Endothelial cell of umbilical vein (primary cell): Measurements from ENCODE around the gene TBCC.

Experiments
- EZH2 ChIP-seq: IDR thresholded peaks from 2 replicates; pipeline ENCODE4 v1.6.1; 2012; ENCODE audit warnings: borderline replicate concordance, low read depth, mild to moderate bottlenecking, moderate library complexity, low read length, inconsistent platforms; ENCODE audit not compliant: severe bottlenecking
- JUN ChIP-seq: IDR thresholded peaks from 2 replicates; pipeline ENCODE4 v1.6.1; 2011; ENCODE audit warnings: borderline replicate concordance, low read depth; ENCODE audit not compliant: insufficient read length, insufficient read depth
- MYC ChIP-seq: IDR thresholded peaks from one replicate; pipeline ENCODE4 v1.6.1; 2011; ENCODE audit warnings: mild to moderate bottlenecking, low read depth, low read length
- POLR2A ChIP-seq: IDR thresholded peaks from 2 replicates; pipeline ENCODE4 v1.6.1; 2012; ENCODE audit warnings: low read depth, mild to moderate bottlenecking, control low read depth, low read length
- POLR2AphosphoS5 ChIP-seq: IDR thresholded peaks from 2 replicates; pipeline ENCODE4 v1.6.1; 2012; ENCODE audit warnings: low read depth, mild to moderate bottlenecking, control low read depth, low read length, moderate library complexity; ENCODE audit not compliant: insufficient read depth
- TF ChIP-seq, protein P1 (sequence below), 2 donors: IDR thresholded peaks; 1 replicate in 1 of 2; 2 replicates in 1 of 2; pipeline ENCODE4 v1.5.1; 2011; ENCODE audit warnings: low read length in 2 of 2, mild to moderate bottlenecking in 2 of 2, moderate library complexity in 2 of 2, control low read depth in 1 of 2, inconsistent platforms in 1 of 2, low read depth in 1 of 2; ENCODE audit not compliant: insufficient read depth in 1 of 2; ENCODE audit errors: extremely low read depth in 1 of 2
- TF ChIP-seq, protein P2 (sequence below): IDR thresholded peaks from 2 replicates; pipeline ENCODE4 v1.6.1; 2011; ENCODE audit not compliant: insufficient read depth, insufficient read length

DNA sequence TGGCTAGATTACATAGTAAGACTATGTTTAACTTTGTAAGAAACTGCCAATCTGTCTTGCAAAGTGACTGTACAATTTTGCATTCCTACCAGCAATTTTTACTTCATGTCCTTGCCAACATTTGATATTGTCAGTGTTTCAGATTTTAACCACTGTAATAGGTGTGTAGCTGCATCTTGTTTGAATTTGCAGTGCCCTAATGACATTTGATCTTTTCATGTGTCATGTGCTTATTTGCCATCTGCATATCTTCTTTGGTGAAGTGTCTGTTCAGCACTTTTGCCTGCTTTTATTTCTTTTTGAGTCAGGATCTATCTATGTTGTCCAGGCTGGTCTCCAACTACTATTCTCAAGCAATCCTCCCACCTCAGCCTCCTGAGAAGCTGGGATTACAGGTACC is 21.1 kb downstream of the TBCC start:
- no peak for TF ChIP-seq POLR2A
- TF ChIP-seq, protein P1, sequence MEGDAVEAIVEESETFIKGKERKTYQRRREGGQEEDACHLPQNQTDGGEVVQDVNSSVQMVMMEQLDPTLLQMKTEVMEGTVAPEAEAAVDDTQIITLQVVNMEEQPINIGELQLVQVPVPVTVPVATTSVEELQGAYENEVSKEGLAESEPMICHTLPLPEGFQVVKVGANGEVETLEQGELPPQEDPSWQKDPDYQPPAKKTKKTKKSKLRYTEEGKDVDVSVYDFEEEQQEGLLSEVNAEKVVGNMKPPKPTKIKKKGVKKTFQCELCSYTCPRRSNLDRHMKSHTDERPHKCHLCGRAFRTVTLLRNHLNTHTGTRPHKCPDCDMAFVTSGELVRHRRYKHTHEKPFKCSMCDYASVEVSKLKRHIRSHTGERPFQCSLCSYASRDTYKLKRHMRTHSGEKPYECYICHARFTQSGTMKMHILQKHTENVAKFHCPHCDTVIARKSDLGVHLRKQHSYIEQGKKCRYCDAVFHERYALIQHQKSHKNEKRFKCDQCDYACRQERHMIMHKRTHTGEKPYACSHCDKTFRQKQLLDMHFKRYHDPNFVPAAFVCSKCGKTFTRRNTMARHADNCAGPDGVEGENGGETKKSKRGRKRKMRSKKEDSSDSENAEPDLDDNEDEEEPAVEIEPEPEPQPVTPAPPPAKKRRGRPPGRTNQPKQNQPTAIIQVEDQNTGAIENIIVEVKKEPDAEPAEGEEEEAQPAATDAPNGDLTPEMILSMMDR (IDR thresholded peaks at IDR 0.05; ENCODE audit: extremely low read depth in 1 of 2, insufficient read depth in 1 of 2, low read depth in 1 of 2, low read length in 2 of 2), result no peak
- TF ChIP-seq, protein P2, sequence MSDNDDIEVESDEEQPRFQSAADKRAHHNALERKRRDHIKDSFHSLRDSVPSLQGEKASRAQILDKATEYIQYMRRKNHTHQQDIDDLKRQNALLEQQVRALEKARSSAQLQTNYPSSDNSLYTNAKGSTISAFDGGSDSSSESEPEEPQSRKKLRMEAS, result no peak
- TF ChIP-seq JUN, result no peak
- TF ChIP-seq POLR2AphosphoS5, result no peak
- TF ChIP-seq MYC, result no peak
- TF ChIP-seq EZH2, result no peak
